DMS153 treated with DMSO at 0.1 percent for 48 hours (cell line): ENCODE results near the gene P2RY8.
"Not testable (repeated sequence)": the region's sequence is repeated elsewhere in the genome, so short reads cannot be mapped to it uniquely, and the experiment has no call there.

Experiments used
- DNase-seq: peaks from one replicate; lab custom pipeline; 2025; ENCODE audit not compliant: unreplicated experiment; lab: John Stamatoyannopoulos, UW

Gene P2RY8

DNA sequence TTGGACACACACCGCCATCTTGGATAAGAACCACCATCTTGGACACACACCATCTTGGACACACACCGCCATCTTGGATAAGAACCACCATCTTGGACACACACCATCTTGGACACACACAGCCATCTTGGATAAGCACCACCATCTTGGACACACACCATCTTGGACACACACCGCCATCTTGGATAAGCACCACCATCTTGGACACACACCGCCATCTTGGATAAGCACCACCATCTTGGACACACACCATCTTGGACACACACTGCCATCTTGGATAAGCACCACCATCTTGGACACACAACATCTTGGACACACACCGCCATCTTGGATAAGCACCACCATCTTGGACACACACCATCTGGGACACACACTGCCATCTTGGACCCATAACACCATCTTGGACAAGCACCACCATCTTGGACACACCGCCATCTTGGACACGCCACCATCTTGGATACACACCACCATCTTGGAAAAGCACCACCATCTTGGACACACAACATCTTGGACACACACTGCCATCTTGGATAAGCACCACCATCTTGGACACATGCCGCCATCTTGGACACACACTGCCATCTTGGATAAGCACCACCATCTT, 88.9 kb downstream of the P2RY8 start:
- DNase-seq: not testable (repeated sequence)

- DNase-seq: not testable (repeated sequence)
These were observed 89.7 kb downstream of the P2RY8 start for GRCh38 chrX:1446984-1447968.

DNA sequence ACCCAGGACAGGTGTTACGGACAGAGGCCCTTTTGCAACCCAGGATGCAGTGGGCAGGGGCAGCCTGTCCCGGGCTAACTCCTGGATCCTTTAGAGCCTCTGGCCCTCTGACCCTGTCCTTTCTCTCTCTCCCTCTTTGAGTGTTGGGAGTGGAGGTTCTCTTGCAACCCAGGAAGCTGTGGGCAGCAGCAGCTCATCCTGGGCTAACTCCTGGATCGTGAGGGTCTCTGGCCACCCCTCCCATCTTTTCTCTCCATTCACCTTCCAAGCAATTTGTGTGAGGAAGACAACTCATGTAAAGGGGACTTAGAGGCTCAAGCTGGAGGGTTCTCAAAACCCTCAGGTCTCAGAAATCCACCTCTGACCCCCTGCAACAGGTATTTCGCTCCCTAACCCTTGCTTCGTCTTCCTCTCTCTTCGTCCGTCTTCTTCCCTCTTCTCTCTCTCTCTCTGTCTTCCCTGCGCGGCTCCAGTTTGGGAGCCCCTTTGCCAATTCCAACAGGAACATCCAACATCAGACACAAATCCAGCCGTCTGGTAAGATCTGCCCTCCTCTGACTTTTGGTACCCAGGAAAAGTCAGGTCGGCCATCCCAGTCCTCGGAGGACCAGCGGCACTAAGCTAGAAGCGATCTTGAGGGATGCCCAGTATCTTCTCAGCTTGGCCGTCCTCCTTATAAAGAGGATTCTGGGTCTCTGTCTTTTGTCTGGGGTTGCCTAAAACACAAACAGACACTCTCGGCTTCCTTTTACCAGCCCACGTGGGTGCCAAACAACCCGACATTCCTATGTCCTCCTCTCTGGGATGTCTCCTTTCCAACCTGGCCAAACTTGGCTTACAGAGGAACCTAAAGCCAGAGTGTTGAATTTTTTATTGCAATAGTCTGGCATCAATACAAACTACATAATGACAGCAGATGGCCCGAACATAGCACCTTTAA, 92.2 kb downstream of the P2RY8 start:
- no peak for DNase-seq

GRCh38 chrX:1443496-1444075, 93.4 kb downstream of the P2RY8 start:
- no peak for DNase-seq

DNA sequence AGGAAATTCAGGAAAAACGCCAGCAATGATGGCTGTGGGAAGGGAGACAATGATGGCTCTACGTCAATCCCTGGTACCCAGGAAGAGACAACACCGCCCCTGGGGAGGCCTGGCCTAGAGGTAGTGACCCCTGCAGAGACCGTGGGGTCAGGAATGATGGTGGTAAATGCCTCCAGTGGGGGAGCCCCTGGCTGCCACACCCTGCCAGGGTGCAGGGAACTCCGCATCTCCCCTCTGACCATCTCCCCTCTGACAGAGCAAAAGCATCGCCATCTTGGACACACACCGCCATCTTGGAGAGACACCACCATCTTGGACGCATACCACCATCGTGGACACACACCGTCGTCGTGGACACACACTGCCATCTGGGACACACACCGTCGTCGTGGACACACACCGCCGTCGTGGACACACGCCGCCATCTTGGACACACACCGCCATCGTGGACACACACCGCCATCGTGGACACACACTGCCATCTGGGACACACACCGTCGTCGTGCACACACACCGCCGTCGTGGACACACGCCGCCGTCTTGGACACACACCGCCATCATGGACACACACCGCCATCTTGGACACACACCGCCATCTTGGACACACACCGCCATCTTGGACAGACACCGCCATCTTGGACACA, 94.1 kb downstream of the P2RY8 start:
- DNase-seq: no peak

- no peak for DNase-seq
These were observed 94.8 kb downstream of the P2RY8 start for GRCh38 chrX:1442016-1442665.

GRCh38 chrX:1440506-1440905, 96.5 kb downstream of the P2RY8 start:
- DNase-seq: no peak

DNA sequence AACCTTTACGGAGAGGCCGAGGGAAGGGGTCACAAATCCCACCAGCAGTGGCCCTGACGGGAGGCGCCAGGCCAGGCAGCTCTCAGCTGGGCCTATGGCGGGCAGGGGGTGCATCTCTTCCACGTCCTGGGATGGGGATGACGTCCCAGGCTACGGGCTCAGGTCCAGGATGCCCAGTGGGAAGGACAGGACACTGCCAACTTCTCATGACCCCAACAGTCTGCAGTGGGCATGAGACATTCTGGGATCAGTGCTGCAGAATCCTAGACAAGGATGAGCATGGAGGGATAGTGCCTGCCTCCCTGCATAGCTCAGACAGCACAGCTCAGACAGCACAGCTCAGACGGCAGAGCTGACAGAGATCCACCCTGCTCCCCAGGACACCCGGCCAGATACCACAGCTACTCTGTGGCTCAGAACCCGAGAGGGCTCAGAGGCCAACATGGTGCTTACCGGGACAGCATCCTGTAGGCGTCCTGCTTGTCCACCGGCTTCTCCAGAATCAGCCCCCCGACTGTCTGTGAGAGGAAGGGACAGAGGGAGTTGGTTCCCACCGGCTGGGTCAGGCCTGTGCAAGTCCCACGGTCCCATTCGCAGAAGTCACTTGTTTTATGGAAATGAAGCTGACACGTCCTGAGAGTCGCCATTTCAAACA, 101.6 kb downstream of the P2RY8 start:
- DNase-seq: no peak

DNA sequence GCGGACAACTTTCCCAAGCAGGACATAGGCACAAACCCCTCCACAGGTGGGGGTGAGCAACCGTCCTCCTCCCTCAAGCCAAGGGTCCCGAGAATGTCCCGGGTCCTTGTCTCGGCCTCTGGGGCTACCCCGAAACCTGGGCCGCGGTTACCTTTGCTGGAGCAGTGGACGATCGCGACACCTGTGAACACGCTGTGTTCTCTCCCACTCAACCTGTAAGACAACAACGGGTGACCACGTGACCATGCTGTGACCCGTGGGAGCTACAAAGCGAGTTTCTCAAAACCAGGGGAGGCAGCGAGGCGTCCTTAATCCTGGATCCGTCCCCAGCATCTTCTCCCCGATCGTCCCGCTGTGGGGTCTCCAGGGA, 102.1 kb downstream of the P2RY8 start:
- no peak for DNase-seq

DNA sequence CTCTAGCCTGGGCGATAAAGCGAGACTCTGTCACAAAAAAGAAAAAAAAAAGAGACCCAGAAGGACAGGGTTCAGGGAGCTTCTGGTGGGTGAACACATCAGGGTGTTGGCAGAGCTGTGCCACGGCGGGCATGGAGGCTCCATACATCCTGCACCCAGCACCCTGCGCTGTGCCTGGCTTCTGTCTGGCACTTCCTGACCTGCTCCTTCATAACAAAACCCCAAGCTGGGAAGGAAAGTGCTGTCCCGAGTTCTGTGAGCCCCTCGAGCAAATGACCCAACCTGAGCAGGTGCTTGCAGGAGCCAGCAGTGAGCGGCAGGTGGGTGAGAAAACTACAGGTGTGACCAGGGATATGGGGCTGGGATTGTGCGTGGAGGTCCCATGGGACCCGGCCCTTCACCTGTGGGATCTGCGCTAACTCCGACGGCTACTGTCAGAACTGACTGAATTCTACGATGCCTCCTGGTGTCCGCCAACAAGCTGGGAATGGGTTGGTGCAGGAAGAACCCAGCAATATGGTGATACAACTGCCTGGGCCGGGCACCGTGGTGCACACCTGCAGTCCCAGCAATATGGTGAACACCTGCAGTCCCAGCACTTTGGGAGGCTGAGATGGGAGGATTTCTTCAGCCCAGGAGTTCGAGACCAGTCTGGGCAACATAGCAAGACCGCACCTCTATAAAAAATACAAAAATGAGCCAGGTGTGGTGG, 103.2 kb downstream of the P2RY8 start:
- DNase-seq: no peak

GRCh38 chrX:1430451-1430850, 106.5 kb downstream of the P2RY8 start:
- DNase-seq: no peak

DNA sequence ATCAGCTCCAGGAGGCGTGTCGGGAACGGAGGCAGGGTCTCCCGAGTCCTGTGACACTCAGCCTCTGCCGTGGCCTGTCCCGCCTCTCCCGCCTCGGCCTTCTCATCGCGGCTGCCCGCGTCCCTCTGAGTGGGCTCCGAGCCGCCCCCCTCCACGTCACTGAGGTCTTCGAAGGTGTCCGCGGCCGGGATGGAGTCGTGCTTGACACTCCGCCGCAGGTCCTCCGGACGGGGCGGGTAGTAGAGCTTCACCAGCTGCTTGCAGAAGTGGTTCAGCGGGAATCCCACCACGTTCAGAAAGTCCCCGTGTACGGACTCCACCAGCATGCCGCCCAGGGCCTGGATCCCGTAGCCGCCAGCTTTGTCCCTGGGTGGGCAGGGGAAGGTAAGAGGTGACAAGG, 109.2 kb downstream of the P2RY8 start:
- no peak for DNase-seq

DNA sequence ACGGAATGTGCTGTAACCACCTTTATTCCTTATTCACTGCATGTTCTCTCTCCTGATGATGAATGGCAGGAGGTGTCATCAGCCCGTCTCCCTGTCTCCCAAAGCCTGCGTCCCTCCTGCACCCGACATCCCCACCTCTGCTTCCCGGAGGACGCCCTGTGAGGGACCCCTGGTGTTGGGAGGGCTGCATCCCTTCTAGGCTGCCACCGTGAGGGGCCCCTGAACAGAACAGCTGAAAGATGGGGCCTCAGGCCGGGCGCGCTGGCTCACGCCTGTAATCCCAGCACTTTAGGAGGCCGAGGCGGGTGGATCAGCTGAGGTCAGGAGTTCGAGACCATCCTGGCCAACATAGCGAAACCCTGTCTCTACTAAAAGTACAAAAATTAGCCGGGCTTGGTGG, 110.7 kb downstream of the P2RY8 start:
- not testable (repeated sequence) for DNase-seq

- no peak for DNase-seq
These were observed 111.6 kb downstream of the P2RY8 start for GRCh38 chrX:1425381-1425780.

DNA sequence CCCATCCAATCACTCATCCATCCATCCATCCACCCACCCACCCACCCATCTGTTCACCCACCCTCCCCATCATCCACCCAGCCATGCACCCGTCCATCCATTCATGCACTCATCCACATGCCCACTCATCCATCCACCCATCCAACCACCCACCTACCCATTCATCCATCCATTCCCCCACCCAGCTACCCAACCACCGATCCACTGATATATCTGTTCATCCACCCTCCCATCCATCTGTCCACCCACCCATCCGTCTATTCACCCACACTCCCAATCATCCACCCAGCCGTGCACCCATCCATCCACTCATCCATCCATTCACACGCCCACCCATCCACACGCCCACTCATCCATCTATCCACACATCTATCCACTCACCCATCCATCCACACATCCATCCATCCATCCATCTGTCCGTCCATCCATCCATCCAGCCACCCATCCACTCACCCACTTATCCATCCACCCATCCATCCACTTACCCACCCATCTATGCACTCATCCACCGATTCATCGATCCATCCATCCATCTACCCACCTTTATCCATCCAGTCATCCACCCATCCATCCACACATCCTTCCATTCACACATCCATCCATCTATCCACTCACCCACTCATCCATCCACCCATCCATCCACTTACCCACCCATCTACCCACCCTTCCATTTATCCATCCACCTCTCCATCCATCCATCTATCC, 112.7 kb downstream of the P2RY8 start:
- DNase-seq: no peak

DNA sequence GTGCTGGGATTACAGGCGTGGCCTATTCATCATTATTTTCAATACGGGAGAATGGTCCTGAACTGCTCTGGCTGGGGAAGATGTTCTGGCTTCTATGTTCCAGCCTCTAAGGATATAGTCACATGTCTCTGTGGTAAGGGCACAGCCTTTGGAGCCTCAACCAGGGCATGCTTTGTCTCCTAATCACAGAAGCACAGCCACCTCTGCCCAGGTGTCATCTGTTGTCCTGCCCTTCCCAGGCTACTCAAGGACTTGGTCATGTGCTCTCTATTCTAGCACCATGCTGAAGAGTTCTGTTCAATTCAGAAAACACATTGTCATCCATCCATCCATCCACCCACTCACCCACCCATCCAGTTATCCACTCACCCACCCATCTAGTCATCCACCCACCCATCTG, 113.8 kb downstream of the P2RY8 start:
- DNase-seq: no peak

GRCh38 chrX:1422135-1422465, 114.9 kb downstream of the P2RY8 start:
- DNase-seq: no peak

- DNase-seq: no peak
These were observed 115.4 kb downstream of the P2RY8 start for GRCh38 chrX:1421433-1422134.
